Mucosa of gallbladder (tissue), 1 donor: ENCODE results near the gene ZAP70. TPM values are rescaled to one million over a fixed set of nuclear protein-coding genes. Genes with fewer than 3 reads are reported as not detected.

ENCODE experiments used
- DNase-seq: peaks from one replicate; pipeline ENCODE4 v3.0.0-alpha.2; 2020; ENCODE audit warnings: low spot score
- total RNA-seq: library from RNA; stranded (reverse); gene quantifications from one replicate; pipeline ENCODE4 v1.2.1, GENCODE V29; 2021
- donor health status: DM: no; HTN: no; CAD: no.

Gene ZAP70
- total RNA-seq, 1 donor from 2014 or later, result 12.6 TPM

- no peak for DNase-seq
Measured at GRCh38 chr2:97785818-97786217, 72.4 kb downstream of the ZAP70 start.

- no peak for DNase-seq
Measured at GRCh38 chr2:97788986-97789644, 75.7 kb downstream of the ZAP70 start.

Other genes with a start within 250 kb of the ZAP70 start
- 13.2 TPM for gene ANKRD36B, start 123.7 kb upstream of the ZAP70 start, total RNA-seq
- gene COX5B, start 67.5 kb upstream of the ZAP70 start, total RNA-seq, result 345 TPM
- gene ACTR1B, start 49.5 kb upstream of the ZAP70 start, total RNA-seq, result 86.6 TPM
- gene C2orf92, start 43.9 kb upstream of the ZAP70 start, total RNA-seq, result 4.8 TPM